GM10266 (cell line): ENCODE measurements around the gene TUBB3.

Experiments used
- DNase-seq: peaks from one replicate; pipeline ENCODE4 v3.0.0; 2012; ENCODE audit errors: extremely low spot score
- CTCF ChIP-seq: IDR thresholded peaks from 2 replicates; pipeline ENCODE4 v1.5.1; 2012; ENCODE audit warnings: mild to moderate bottlenecking, low read depth; ENCODE audit not compliant: control insufficient read depth, insufficient read depth; ENCODE audit errors: missing control alignments

The TUBB3 gene

GRCh38 chr16:89887243-89887642 lies 35.9 kb upstream of the TUBB3 start:
- TF ChIP-seq CTCF, result no peak
- DNase-seq, result no peak

- TF ChIP-seq CTCF, result no peak
- no peak for DNase-seq
Measured at GRCh38 chr16:89890200-89890599, 32.9 kb upstream of the TUBB3 start.

- TF ChIP-seq CTCF, result no peak
Measured at GRCh38 chr16:89890886-89891657, 32.1 kb upstream of the TUBB3 start.

GRCh38 chr16:89892055-89892630 lies 31.0 kb upstream of the TUBB3 start:
- TF ChIP-seq CTCF, result no peak
- DNase-seq, result no peak

More at GRCh38 chr16:89890886-89891657, 32.1 kb upstream of the TUBB3 start:
- DNase-seq, result no peak

- no peak for TF ChIP-seq CTCF
- no peak for DNase-seq
Measured at GRCh38 chr16:89892635-89893034, 30.5 kb upstream of the TUBB3 start.

- TF ChIP-seq CTCF, result no peak
- DNase-seq, result no peak
Measured at GRCh38 chr16:89893642-89894548, 29.2 kb upstream of the TUBB3 start.
